Thoracic aorta (tissue), 2 donors: ENCODE results near the gene ARHGEF33. TPM values are rescaled to one million over a fixed set of nuclear protein-coding genes. Genes with fewer than 3 reads are reported as not detected.

Experiments
- ATAC-seq: fragments of 150-250 bp; one replicate; pipeline ENCODE4 v1.8.0; 2017; ENCODE audit warnings: low read depth; ENCODE audit not compliant: insufficient number of reproducible peaks, low FRiP score
- DNase-seq: peaks from one replicate; pipeline ENCODE4 v3.0.0-alpha.2; 2020; ENCODE audit warnings: low spot score
- H3K27ac ChIP-seq, 2 donors: fragments of 200-600 bp; sonication (generic); 1 replicate in 1 of 2; 2 replicates in 1 of 2; pipeline ENCODE4 v1.5.1; 2016; ENCODE audit warnings: mild to moderate bottlenecking in 2 of 2, moderate library complexity in 2 of 2
- H3K27me3 ChIP-seq: fragments of 200-600 bp; sonication (generic); replicated peaks from 2 replicates; pipeline ENCODE4 v1.6.0; 2016; ENCODE audit warnings: mild to moderate bottlenecking; ENCODE audit not compliant: insufficient read depth
- H3K36me3 ChIP-seq: fragments of 200-600 bp; sonication (generic); one replicate; pipeline ENCODE4 v1.5.1; 2016
- H3K4me1 ChIP-seq, 2 donors: fragments of 200-600 bp; sonication (generic); 1 replicate in 1 of 2; 2 replicates in 1 of 2; pipeline versions ENCODE4 v1.5.1 to v1.6.0; 2016; ENCODE audit warnings: low read depth in 2 of 2, mild to moderate bottlenecking in 1 of 2; ENCODE audit not compliant: control insufficient read depth in 1 of 2
- H3K4me3 ChIP-seq: fragments of 200-600 bp; sonication (generic); 2 replicates; pipeline ENCODE4 v1.5.1; 2016; ENCODE audit warnings: mild to moderate bottlenecking
- H3K9me3 ChIP-seq: fragments of 200-600 bp; sonication (generic); 2 replicates; pipeline ENCODE4 v1.5.1; 2016
- total RNA-seq, 2 donors: library from RNA; depleted of rRNA; stranded (reverse); fragments of >200 nt; gene quantifications; one replicate each; pipeline versions ENCODE4 v1.1.0 to v1.2.3, GENCODE V29; 2016
- TF ChIP-seq, protein P1 (sequence below): fragments of 200-600 bp; sonication (generic); IDR thresholded peaks from one replicate; pipeline ENCODE4 v1.5.1; 2019; ENCODE audit warnings: antibody characterized with exemption

The ARHGEF33 gene
- total RNA-seq, 2 donors from 2014 or later, result 0.35 to 0.41 TPM

- H3K27ac ChIP-seq, result peak overlapping the region; percentile 37 to 54
- no peaks in the 10 kb centered on the region for H3K27me3 ChIP-seq
- TF ChIP-seq, protein P1, sequence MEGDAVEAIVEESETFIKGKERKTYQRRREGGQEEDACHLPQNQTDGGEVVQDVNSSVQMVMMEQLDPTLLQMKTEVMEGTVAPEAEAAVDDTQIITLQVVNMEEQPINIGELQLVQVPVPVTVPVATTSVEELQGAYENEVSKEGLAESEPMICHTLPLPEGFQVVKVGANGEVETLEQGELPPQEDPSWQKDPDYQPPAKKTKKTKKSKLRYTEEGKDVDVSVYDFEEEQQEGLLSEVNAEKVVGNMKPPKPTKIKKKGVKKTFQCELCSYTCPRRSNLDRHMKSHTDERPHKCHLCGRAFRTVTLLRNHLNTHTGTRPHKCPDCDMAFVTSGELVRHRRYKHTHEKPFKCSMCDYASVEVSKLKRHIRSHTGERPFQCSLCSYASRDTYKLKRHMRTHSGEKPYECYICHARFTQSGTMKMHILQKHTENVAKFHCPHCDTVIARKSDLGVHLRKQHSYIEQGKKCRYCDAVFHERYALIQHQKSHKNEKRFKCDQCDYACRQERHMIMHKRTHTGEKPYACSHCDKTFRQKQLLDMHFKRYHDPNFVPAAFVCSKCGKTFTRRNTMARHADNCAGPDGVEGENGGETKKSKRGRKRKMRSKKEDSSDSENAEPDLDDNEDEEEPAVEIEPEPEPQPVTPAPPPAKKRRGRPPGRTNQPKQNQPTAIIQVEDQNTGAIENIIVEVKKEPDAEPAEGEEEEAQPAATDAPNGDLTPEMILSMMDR, result no peak
- DNase-seq (no peak), ATAC-seq (no peak)
- peaks cover 17 to 47% of the 10 kb centered on the region in 2 donors for H3K4me1 ChIP-seq
- H3K4me3 ChIP-seq, result no peak overlapping the region
- H3K9me3 ChIP-seq, result no peaks in the 10 kb centered on the region
- no peaks in the 10 kb centered on the region for H3K36me3 ChIP-seq
Observed at GRCh38 chr2:39024833-39025232, 135.2 kb downstream of the ARHGEF33 start.

Other genes starting within 250 kb of the ARHGEF33 start
- 10 to 100 TPM; 19.5 to 25.1 TPM for gene GALM, start 223.8 kb upstream of the ARHGEF33 start, total RNA-seq
- gene SRSF7, start 138.5 kb upstream of the ARHGEF33 start, total RNA-seq, result 100 to 1,000 TPM in 1 of 2 donors, 10 to 100 TPM in 1; 97.5 to 141 TPM
- 10 to 100 TPM in 1 of 2 donors, 1 to 10 TPM in 1; 7.7 to 10.6 TPM for gene GEMIN6, start 111.7 kb upstream of the ARHGEF33 start, total RNA-seq
- gene DHX57, start 13.9 kb upstream of the ARHGEF33 start, total RNA-seq, result 10 to 100 TPM; 11.9 to 50.4 TPM
- gene MORN2, start 13.9 kb upstream of the ARHGEF33 start, total RNA-seq, result 10 to 100 TPM in 1 of 2 donors, 1 to 10 TPM in 1; 3.4 to 15.5 TPM
- gene SOS1, start 231.2 kb downstream of the ARHGEF33 start, total RNA-seq, result 10 to 100 TPM; 29.8 to 61.2 TPM